Globus pallidus (tissue), 1 donor: ENCODE measurements around the gene APC2.

ENCODE experiments used
- DNase-seq: peaks from one replicate; pipeline ENCODE4 v3.0.0-alpha.2; 2015; ENCODE audit warnings: low spot score

APC2 gene

GRCh38 chr19:1478934-1479707 lies 29.2 kb downstream of the APC2 start, which contains the start of gene C19orf25:
Gene C19orf25 (minus strand): TSS chr19:1479215. CDS start chr19:1478903, 312 bp downstream.
- DNase-seq, result peak; percentile 90

GRCh38 chr19:1481224-1481892 lies 31.4 kb downstream of the APC2 start:
- no peak for DNase-seq

DNA sequence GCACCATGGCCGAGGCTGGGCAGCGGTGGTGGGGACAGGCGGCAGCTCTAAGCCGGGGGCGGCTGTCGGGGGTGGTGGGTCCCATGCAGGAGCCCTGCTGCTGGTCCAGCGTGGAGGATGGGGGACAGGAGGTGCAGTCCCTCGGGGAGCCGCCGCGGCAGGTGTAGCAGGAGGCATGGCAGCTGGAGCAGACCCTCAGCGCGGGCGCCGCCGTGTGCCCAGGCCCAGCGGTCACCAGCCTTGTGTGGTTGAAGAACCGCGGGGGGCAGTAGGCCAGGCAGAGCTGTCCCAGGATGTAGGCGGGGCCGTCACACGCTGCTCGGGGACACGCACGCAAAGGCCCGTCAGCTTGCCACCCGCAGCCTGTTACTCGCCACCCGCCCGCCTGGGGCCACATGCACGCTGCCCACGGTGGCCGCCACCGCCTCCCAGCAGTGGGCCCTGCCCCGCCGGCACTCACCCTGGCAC lies 32.0 kb downstream of the APC2 start:
- DNase-seq, result no peak

DNA sequence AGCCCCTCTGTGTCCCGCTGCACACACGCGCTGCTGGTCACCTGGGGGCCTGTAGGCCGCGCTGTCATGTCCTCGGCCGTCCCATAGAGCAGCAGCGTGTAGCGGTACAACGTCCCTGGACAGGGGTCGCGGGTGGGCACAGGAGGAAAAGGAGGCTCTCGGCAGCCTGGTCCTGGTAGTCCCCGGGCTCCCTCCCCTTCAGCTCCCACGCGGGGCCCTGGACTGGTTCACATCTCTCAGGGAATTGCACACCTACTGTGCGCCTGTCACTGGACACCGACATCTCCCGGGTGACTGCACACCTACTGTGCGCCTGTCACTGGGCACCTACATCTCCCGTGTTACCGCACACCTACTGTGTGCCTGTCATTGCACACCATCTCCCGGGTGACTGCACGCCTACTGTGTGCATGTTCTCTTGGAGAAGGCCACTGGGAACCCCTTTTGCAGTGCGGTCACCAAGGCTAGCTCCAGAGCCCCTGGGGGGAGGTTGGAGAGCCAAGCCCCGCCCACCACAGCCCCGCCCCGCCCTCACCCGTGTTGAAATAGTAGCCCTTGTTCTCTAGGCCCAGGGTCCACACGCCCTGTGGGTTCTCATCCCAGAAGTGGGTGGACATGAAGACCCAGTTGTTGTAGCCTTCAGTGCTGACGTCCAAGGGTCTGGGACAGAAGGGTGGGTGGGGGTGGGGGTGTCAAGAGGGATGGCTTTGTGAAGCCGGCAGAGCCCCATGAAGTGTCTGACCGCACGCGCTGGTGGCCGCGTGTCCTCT lies 32.6 kb downstream of the APC2 start:
- DNase-seq, result no peak

DNA sequence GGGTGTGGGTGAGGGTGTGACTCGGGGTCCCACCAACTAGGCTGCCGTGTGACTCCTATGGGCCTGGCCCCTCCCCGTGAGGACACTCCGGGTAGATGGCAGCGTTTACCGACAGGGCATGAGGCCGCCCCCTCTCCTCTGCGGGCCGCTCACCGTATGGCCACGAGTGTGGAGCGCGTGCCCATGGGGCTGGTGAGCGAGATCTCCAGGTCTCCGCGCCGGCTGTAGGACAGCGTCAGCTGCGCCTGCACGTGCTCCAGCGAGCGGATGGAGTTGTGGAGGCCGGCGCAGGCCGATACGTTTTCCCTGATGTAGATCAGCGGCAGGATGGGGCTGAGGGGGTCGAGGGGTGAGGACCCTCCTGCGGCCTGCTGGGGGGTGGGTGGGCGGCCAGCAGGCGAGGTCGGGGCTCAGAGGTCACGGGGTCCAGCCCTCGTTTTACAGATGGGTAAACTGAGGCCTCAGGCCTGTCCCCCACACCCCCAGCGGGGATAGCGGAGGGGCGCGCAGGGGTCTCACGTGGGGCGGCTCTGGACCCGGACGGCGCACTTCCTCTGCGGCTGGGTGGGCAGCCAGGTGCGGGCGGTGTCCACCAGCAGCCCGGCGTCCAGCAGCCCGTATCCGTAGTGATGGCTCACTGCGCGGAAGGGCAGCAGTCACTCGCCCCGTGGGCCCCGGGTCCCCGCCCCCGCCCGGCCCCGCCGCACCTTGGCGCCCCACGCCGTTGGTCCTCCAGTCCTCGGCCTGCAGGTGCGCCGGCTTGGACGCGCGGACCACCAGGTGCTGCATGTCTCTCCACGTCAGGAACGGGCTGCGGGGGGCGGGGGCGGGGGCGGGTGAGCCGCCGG lies 33.4 kb downstream of the APC2 start:
- DNase-seq, result no peak

DNA sequence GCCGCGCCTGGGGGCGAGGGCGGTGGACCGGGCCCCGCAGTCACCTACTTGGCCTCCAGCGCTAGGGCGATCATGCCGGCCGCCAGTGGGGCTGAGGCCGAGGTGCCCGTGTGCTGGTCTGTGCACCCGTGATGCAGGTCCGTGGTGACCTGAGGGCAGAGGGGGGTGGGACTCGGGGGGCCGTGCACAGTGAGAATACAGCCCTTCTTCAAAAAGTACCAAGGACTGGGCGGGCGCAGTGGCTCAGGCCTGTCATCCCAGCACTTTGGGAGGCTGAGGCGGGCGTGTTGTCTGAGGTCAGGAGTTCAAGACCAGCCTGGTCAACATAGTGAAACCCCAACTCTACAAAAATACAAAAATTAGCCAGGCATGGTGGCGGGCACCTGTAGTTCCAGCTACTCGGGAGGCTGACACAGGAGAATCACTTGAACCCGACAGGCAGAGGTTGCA lies 34.1 kb downstream of the APC2 start:
- DNase-seq, result no peak

- no peak for DNase-seq
These were observed 37.0 kb downstream of the APC2 start for GRCh38 chr19:1486720-1487575.

GRCh38 chr19:1487576-1488281 lies 37.8 kb downstream of the APC2 start:
- no peak for DNase-seq

GRCh38 chr19:1488282-1488601 lies 38.3 kb downstream of the APC2 start:
- DNase-seq, result no peak

DNA sequence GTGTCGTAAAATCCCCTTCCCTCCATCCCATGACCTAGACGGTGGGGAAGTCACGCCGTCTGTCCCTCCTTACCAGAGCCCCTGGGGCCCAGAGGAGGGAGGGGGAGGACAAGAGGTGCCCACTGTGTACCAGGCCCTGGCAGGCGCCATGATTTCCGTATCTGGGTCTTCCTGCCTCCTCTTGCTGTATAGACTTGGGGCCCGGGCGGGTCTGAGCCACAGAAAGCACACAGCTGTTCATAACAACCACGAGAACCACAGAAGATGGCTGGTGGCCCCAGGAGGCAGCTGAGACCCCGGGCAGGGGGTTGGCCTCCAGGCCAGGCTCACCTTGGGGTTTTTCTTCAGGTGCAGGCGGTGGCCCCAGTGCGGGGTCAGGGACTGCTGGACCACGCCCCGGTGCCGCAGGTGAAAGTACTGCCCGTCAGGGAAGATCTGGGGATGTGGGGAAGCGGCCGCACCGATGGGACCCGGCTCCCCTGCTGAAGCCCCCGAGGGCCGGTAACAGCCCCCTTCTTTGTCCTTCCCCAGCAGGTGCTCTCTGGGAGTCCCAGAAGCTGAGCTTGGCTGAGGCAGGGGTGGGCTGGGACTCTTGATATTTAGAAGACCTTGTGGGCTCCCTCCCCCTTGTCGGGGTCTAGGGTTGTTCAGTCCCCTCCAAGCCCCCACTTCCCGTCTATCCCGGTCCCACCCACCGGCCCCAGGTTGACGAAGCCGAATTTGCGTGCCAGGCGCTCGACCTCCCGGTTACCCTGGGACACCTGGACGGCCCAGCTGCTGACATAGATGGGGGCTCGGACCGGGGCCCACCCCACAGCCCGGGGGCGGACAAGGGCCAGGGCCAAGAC lies 39.8 kb downstream of the APC2 start:
- DNase-seq, result no peak

- DNase-seq, result peak; percentile 99
These were observed 40.6 kb downstream of the APC2 start, which contains the start of gene PCSK4 for GRCh38 chr19:1490311-1491113. Gene PCSK4 (minus strand): TSS chr19:1490350. CDS start chr19:1490346, 4 bp downstream.

DNA sequence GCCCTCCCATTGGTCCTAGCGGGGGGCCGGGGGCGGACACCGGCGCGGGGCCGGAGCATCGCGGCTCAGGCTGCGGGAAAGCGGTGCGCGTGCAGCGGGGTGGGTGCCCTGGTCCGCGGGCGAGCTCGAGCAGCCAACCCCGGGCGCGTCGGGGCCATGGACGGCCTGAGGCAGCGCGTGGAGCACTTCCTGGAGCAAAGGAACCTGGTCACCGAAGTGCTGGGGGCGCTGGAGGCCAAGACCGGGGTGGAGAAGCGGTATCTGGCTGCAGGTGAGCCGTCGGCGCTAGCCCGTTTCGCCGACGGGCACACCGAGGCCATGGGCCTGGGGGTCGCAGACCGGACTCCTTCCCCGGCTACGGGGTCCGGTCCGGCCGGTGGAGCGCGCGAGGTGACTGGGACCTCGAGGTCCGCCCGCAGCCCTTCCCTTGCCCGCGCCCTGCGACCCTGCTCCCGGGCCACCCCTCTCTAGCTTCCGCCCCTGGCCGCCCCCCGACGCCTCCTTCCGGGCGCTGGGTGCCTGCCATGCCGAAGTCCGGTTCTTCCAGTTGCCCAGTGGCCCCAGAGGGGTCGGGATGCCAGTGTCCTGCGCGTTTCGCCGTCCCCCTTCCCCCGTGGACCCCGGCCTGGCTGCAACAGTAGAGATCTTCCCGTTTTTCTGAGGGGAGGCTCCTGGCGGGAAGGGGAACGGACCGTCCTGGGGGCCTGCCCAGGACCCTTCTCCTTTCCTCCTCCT lies 41.4 kb downstream of the APC2 start, which contains the start of gene REEP6:
Gene REEP6 (plus strand): TSS at position 68 of the 735 bp plus-strand sequence. CDS start 89 bp downstream, at position 157.
- no peak for DNase-seq

GRCh38 chr19:1491849-1492170 lies 41.9 kb downstream of the APC2 start:
- no peak for DNase-seq

- DNase-seq, result no peak
These were observed 42.6 kb downstream of the APC2 start for GRCh38 chr19:1492474-1493006.

DNA sequence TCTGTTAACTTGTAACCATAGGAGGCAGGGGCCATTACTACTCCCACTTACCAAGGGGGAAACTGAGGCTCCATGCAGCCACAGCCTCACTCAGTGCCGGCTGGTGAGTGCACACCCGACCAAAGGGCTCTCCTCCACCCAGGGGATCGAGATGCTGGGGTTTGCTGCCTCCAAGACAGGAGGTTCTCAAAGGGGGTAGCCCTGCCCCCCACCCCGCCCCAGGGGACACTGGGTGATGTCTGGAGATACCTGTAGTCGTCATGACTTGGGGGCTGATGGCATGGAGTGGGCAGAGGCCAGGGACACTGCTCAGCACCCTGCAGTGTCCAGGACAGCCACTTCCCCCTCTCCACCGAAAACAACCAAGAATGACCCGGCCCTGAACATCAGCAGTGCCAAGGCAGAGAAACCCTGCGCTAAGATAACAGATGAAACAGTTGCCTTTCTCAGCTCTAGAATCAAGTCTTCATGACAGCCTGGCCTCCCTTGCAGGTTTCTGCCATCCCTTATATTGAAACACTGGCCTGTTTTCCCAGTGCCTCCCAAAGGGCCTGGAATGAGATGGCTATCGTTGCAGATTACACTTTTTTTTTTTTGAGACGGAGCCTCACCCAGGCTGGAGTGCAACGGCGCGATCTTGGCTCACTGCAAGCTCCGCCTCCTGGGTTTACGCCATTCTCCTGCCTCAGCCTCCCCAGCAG lies 44.3 kb downstream of the APC2 start:
- DNase-seq, result no peak

GRCh38 chr19:1495051-1495798 lies 45.3 kb downstream of the APC2 start:
- no peak for DNase-seq
